Panc1 (cell line): ENCODE data around the gene VTN. TPM values are rescaled to one million over a fixed set of nuclear protein-coding genes. Genes with fewer than 3 reads are reported as not detected.
A peak's percentile ranks its signal among the peaks of the same experiment; 100 is the strongest.

Source experiments
- ATAC-seq: fragments of 200-7000 bp; cut with Tn5 transposase; 2 replicates; pipeline ENCODE4 v1.9.1; 2020; ENCODE audit warnings: mild to moderate bottlenecking, moderate library complexity
- Bru-seq: library from RNA; stranded (reverse); fragments of 400-500 nt; gene quantifications from one replicate; lab custom pipeline; 2021; lab: Mats Ljungman, UMichigan
- BruChase-seq, 2 experiments: library from RNA; stranded (reverse); fragments of 400-500 nt; gene quantifications; one replicate each; lab custom pipeline; 2021; lab: Mats Ljungman, UMichigan
- BruUV-seq: library from RNA; stranded (reverse); fragments of 400-500 nt; replicated peaks from 2 replicates; lab custom pipeline; 2021; lab: Mats Ljungman, UMichigan
- CTCF ChIA-PET: fragments of 300-600 bp; sonication (Branson Sonifier 250); formaldehyde crosslinking; loops from one replicate; lab custom pipeline; 2022; ENCODE audit warnings: antibody characterized with exemption; lab: Charles Lee
- POLR2A ChIA-PET: fragments of 300-600 bp; sonication (Branson Sonifier 250); formaldehyde crosslinking; loops from one replicate; lab custom pipeline; 2022; ENCODE audit warnings: antibody characterized with exemption; lab: Charles Lee
- DNase-seq: peaks from one replicate; pipeline ENCODE4 v3.0.0-alpha.2; 2010; ENCODE audit warnings: low read depth, low spot score
- H3K27ac ChIP-seq: 2 replicates; pipeline ENCODE4 v1.5.1; 2011; ENCODE audit warnings: mild to moderate bottlenecking, low read length, inconsistent platforms
- H3K27me3 ChIP-seq: fragments of 200-500 bp; sonication (Bioruptor generic); 2 replicates; pipeline ENCODE4 v1.6.0; 2014; ENCODE audit warnings: low read length, inconsistent platforms; ENCODE audit not compliant: control insufficient read depth, insufficient read depth
- H3K36me3 ChIP-seq: fragments of 200-500 bp; sonication (Bioruptor generic); 2 replicates; pipeline ENCODE4 v1.5.1; 2014; ENCODE audit warnings: inconsistent platforms, mild to moderate bottlenecking, low read length, moderate library complexity; ENCODE audit not compliant: control insufficient read depth, insufficient read depth
- H3K4me1 ChIP-seq: 2 replicates; pipeline ENCODE4 v1.5.1; 2011; ENCODE audit warnings: inconsistent platforms, mild to moderate bottlenecking, low read length, moderate library complexity; ENCODE audit not compliant: control insufficient read depth, insufficient read depth
- H3K4me3 ChIP-seq, 2 experiments: 2 replicates each; pipeline ENCODE4 v1.5.1; 2011 to 2012; ENCODE audit warnings: low read depth in 2 of 2, low read length in 2 of 2, mild to moderate bottlenecking in 2 of 2, inconsistent platforms in 1 of 2, moderate library complexity in 1 of 2
- H3K9me3 ChIP-seq: fragments of 200-500 bp; sonication (Bioruptor generic); 2 replicates; pipeline ENCODE4 v1.5.1; 2014; ENCODE audit warnings: low read depth, mild to moderate bottlenecking, inconsistent platforms, low read length, moderate library complexity; ENCODE audit not compliant: control insufficient read depth, insufficient read depth
- CTCF ChIP-seq: fragments of 450-650 bp; IDR thresholded peaks from 2 replicates; pipeline ENCODE4 v1.5.1; 2017; ENCODE audit warnings: mild to moderate bottlenecking
- POLR2AphosphoS5 ChIP-seq: IDR thresholded peaks from 2 replicates; pipeline ENCODE4 v1.6.1; 2012; ENCODE audit warnings: mild to moderate bottlenecking, low read depth, low read length, moderate library complexity
- SIN3A ChIP-seq: IDR thresholded peaks from 2 replicates; pipeline ENCODE4 v1.6.1; 2012; ENCODE audit warnings: low read depth, mild to moderate bottlenecking, low read length, moderate library complexity, borderline replicate concordance; ENCODE audit not compliant: insufficient read depth
- TCF7L2 ChIP-seq: IDR thresholded peaks from 2 replicates; pipeline ENCODE4 v1.6.1; 2011; ENCODE audit warnings: mild to moderate bottlenecking, low read depth, low read length, inconsistent platforms
- in situ Hi-C: cut with HindIII; loops from 2 replicates; pipeline ENCODE4 v1.10.0; 2016; ENCODE audit warnings: low sequenced_read_pairs, low pct_unique_long_range_greater_than_20kb
- intact Hi-C: fragments of 100-400 bp; cut with micrococcal nuclease; formaldehyde crosslinking; loops from one replicate; pipeline ENCODE4 v1.10.0; 2022; ENCODE audit not compliant: unreplicated experiment
- long read RNA-seq: library from polyadenylated mRNA; unstranded; transcript quantifications from one replicate; pipeline ENCODE4 v2.0.0, GENCODE V29; 2021; ENCODE audit not compliant: unreplicated experiment
- polyA plus RNA-seq: library from polyadenylated mRNA; unstranded; fragments of >200 nt; gene quantifications from one replicate; pipeline ENCODE4 v1.2.1, GENCODE V29; 2012; ENCODE audit warnings: missing spikeins; ENCODE audit not compliant: insufficient read length
- total RNA-seq: library from RNA; stranded (reverse); gene quantifications from one replicate; pipeline ENCODE4 v1.2.1, GENCODE V29; 2021; ENCODE audit not compliant: unreplicated experiment
- TF ChIP-seq, protein P1 (sequence below), 2 experiments: IDR thresholded peaks; 2 replicates each; pipeline ENCODE4 v1.6.1; 2011 to 2012; ENCODE audit warnings: low read depth in 2 of 2, control low read depth in 1 of 2, low read length in 1 of 2, mild to moderate bottlenecking in 1 of 2, moderate library complexity in 1 of 2; ENCODE audit not compliant: insufficient read depth in 1 of 2

VTN gene
- 2.3 TPM for total RNA-seq
- polyA plus RNA-seq, result 2.4 TPM
- percentile 10 among the genes with signal in this experiment for Bru-seq, nascent RNA
- percentile 18 among the genes with signal in this experiment for BruChase-seq, experiment 1, labeled RNA remaining after a 2-hour chase
- BruChase-seq, experiment 2, labeled RNA remaining after a 6-hour chase, result percentile 28 among the genes with signal in this experiment
- long read RNA-seq, partial matches to known transcripts, result 0 of 6 reads
- long read RNA-seq, other reads (novel, unspliced or antisense), result 3 of 6 reads

DNA sequence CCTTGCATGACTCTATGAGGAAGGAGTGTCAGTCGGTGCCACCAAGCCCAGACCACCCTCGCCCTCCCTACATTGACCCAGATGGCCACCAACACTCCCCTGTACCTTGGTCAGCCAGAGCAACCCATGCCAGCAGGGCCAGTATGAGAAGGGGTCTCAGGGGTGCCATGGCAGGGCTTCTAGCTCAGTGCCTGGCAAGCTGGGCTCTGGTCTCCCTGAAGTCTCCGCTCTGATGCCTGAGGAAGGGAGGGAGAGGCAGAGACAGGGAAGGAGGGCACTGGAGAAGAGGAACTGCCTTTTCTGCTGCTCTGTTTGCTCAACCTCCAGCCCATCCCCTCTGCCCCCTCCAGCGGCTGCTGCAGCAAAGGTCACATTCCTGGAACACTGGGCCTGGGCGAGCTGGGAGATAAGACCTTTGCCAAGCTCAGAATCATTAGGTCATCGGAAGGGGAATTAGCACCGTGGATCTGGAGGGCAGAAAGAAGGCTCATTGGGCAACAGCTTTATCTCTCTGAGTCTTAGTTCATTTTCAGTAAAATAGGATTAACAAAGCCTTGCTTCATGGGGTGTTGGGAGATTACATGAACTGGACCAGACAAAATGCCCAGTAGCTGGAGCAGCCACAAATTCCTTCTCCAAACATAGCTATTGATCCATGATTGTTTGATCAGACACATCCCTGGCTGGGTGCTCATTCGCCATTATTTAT is at the start of gene VTN:
TSS of gene VTN (minus strand) at position 273 of the 709 bp plus-strand sequence. CDS start at position 169, 104 bp downstream.
- ATAC-seq, result peak; percentile 5; the same call in 1 of the 2 replicates
- intact Hi-C loops, result no loop called here
- no peaks in the 10 kb centered on the region for H3K27me3 ChIP-seq
- peak within 1 kb of the TSS; percentile 65 to 93 for H3K4me3 ChIP-seq
- POLR2A ChIA-PET, result interaction anchor here (0.6 to 1.0 kb wide), 3 partner anchors 13 to 156 kb away, joined by 3 to 5 read pairs (median 4); partner anchors contain the start of gene POLDIP2
- H3K9me3 ChIP-seq, result no peaks in the 10 kb centered on the region
- BruUV-seq, result no TSS peak
- H3K36me3 ChIP-seq, result no peaks in the 10 kb centered on the region
- TF ChIP-seq SIN3A, result no peak
- TF ChIP-seq CTCF, result no peak
- no peak for TF ChIP-seq POLR2AphosphoS5
- no peak for TF ChIP-seq TCF7L2
- TF ChIP-seq, protein P1, sequence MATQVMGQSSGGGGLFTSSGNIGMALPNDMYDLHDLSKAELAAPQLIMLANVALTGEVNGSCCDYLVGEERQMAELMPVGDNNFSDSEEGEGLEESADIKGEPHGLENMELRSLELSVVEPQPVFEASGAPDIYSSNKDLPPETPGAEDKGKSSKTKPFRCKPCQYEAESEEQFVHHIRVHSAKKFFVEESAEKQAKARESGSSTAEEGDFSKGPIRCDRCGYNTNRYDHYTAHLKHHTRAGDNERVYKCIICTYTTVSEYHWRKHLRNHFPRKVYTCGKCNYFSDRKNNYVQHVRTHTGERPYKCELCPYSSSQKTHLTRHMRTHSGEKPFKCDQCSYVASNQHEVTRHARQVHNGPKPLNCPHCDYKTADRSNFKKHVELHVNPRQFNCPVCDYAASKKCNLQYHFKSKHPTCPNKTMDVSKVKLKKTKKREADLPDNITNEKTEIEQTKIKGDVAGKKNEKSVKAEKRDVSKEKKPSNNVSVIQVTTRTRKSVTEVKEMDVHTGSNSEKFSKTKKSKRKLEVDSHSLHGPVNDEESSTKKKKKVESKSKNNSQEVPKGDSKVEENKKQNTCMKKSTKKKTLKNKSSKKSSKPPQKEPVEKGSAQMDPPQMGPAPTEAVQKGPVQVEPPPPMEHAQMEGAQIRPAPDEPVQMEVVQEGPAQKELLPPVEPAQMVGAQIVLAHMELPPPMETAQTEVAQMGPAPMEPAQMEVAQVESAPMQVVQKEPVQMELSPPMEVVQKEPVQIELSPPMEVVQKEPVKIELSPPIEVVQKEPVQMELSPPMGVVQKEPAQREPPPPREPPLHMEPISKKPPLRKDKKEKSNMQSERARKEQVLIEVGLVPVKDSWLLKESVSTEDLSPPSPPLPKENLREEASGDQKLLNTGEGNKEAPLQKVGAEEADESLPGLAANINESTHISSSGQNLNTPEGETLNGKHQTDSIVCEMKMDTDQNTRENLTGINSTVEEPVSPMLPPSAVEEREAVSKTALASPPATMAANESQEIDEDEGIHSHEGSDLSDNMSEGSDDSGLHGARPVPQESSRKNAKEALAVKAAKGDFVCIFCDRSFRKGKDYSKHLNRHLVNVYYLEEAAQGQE (IDR thresholded peaks at IDR 0.05; ENCODE audit: insufficient read depth in 1 of 2, low read depth in 2 of 2, low read length in 1 of 2), result no peak
- peak within 1 kb of the TSS; percentile 84 for H3K27ac ChIP-seq
- in situ Hi-C loops, result no loop called here
- CTCF ChIA-PET, result no interaction called here
- no peak for DNase-seq
- peaks cover 27% of the 10 kb centered on the region for H3K4me1 ChIP-seq

GRCh38 chr17:28416703-28417311 is 46.7 kb upstream of the VTN start:
- Histone ChIP-seq H3K4me1 (no peaks in the 10 kb centered on the region), H3K27me3 (no peaks in the 10 kb centered on the region), H3K36me3 (no peaks in the 10 kb centered on the region), H3K9me3 (no peaks in the 10 kb centered on the region), H3K4me3 (no peak overlapping the region), H3K27ac (no peak overlapping the region)
- in situ Hi-C loops, result no loop called here
- intact Hi-C loops, result no loop called here
- DNase-seq (peak; percentile 54), ATAC-seq (peak; percentile 95)
- CTCF ChIA-PET, result interaction anchor here (0.5 to 1.8 kb wide), 9 partner anchors 10 to 158 kb away, joined by 3 to 8 read pairs (median 4); no protein-coding TSS in a partner anchor
- POLR2A ChIA-PET, result interaction anchor here (0.6 kb wide), 1 partner anchor 126 kb away, joined by 5 read pairs; no protein-coding TSS in a partner anchor
- no TSS peak for BruUV-seq
- TF ChIP-seq CTCF, result peak; percentile 91
- no peak for TF ChIP-seq POLR2AphosphoS5
- TF ChIP-seq, protein P1 (IDR thresholded peaks at IDR 0.05; ENCODE audit: insufficient read depth in 1 of 2, low read depth in 2 of 2, low read length in 1 of 2), result no peak
- TF ChIP-seq TCF7L2, result no peak
- no peak for TF ChIP-seq SIN3A
